ENCODE measurements around the gene GJA8.

GRCh38 chr1:147890177-147890790 lies 12.3 kb upstream of the GJA8 start:
- TF ChIP-seq, protein P1, sequence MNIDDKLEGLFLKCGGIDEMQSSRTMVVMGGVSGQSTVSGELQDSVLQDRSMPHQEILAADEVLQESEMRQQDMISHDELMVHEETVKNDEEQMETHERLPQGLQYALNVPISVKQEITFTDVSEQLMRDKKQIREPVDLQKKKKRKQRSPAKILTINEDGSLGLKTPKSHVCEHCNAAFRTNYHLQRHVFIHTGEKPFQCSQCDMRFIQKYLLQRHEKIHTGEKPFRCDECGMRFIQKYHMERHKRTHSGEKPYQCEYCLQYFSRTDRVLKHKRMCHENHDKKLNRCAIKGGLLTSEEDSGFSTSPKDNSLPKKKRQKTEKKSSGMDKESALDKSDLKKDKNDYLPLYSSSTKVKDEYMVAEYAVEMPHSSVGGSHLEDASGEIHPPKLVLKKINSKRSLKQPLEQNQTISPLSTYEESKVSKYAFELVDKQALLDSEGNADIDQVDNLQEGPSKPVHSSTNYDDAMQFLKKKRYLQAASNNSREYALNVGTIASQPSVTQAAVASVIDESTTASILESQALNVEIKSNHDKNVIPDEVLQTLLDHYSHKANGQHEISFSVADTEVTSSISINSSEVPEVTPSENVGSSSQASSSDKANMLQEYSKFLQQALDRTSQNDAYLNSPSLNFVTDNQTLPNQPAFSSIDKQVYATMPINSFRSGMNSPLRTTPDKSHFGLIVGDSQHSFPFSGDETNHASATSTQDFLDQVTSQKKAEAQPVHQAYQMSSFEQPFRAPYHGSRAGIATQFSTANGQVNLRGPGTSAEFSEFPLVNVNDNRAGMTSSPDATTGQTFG (tag by site-specific recombination; IDR thresholded peaks at IDR 0.05; ENCODE audit: borderline replicate concordance) = no peak
- TF ChIP-seq ZNF221 (tag by site-specific recombination; IDR thresholded peaks at IDR 0.05; ENCODE audit: borderline replicate concordance) (no peak), ZNF433 (tag by site-specific recombination; IDR thresholded peaks at IDR 0.05; ENCODE audit: low read depth) (no peak), ZNF629 (tag by site-specific recombination; IDR thresholded peaks at IDR 0.05) (no peak), ZNF223 (tag by site-specific recombination; IDR thresholded peaks at IDR 0.05) (no peak), CTCF (tag by site-specific recombination; IDR thresholded peaks at IDR 0.05) (peak; percentile 82), PRDM1 (tag by site-specific recombination; IDR thresholded peaks at IDR 0.05) (no peak), ZNF211 (tag by site-specific recombination; IDR thresholded peaks at IDR 0.05; ENCODE audit: low read depth) (no peak)
- TF ChIP-seq, protein P2, sequence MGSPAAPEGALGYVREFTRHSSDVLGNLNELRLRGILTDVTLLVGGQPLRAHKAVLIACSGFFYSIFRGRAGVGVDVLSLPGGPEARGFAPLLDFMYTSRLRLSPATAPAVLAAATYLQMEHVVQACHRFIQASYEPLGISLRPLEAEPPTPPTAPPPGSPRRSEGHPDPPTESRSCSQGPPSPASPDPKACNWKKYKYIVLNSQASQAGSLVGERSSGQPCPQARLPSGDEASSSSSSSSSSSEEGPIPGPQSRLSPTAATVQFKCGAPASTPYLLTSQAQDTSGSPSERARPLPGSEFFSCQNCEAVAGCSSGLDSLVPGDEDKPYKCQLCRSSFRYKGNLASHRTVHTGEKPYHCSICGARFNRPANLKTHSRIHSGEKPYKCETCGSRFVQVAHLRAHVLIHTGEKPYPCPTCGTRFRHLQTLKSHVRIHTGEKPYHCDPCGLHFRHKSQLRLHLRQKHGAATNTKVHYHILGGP (tag by site-specific recombination; IDR thresholded peaks at IDR 0.05) = no peak
- TF ChIP-seq, protein P3, sequence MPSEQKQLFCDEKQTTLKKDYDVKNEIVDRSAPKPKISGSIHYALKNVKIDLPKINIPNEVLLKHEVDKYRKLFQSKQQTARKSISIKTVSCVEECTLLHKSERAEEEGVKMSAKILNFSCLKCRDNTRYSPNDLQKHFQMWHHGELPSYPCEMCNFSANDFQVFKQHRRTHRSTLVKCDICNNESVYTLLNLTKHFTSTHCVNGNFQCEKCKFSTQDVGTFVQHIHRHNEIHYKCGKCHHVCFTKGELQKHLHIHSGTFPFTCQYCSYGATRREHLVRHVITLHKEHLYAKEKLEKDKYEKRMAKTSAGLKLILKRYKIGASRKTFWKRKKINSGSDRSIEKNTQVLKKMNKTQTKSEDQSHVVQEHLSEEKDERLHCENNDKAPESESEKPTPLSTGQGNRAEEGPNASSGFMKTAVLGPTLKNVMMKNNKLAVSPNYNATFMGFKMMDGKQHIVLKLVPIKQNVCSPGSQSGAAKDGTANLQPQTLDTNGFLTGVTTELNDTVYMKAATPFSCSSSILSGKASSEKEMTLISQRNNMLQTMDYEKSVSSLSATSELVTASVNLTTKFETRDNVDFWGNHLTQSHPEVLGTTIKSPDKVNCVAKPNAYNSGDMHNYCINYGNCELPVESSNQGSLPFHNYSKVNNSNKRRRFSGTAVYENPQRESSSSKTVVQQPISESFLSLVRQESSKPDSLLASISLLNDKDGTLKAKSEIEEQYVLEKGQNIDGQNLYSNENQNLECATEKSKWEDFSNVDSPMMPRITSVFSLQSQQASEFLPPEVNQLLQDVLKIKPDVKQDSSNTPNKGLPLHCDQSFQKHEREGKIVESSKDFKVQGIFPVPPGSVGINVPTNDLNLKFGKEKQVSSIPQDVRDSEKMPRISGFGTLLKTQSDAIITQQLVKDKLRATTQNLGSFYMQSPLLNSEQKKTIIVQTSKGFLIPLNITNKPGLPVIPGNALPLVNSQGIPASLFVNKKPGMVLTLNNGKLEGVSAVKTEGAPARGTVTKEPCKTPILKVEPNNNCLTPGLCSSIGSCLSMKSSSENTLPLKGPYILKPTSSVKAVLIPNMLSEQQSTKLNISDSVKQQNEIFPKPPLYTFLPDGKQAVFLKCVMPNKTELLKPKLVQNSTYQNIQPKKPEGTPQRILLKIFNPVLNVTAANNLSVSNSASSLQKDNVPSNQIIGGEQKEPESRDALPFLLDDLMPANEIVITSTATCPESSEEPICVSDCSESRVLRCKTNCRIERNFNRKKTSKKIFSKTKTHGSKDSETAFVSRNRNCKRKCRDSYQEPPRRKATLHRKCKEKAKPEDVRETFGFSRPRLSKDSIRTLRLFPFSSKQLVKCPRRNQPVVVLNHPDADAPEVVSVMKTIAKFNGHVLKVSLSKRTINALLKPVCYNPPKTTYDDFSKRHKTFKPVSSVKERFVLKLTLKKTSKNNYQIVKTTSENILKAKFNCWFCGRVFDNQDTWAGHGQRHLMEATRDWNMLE (tag by site-specific recombination; conservative IDR thresholded peaks at IDR 0.05; ENCODE audit: low read depth) = no peak
